Right lobe of liver (tissue), 4 donors: ENCODE results near the gene DNM3.

Experiments used
- CTCF ChIP-seq, 4 donors: fragments of 200-600 bp in 3 of 4; fragments of 450-650 bp in 1 of 4; IDR thresholded peaks; one replicate each; pipeline versions ENCODE4 v1.5.1 to v1.8.0; 2016 to 2022; ENCODE audit warnings: antibody characterized with exemption in 4 of 4, mild to moderate bottlenecking in 2 of 4
- POLR2A ChIP-seq: fragments of 450-650 bp; IDR thresholded peaks from one replicate; pipeline ENCODE4 v1.6.1; 2017; ENCODE audit warnings: antibody characterized with exemption, mild to moderate bottlenecking
- donor health status: DM: no; HTN: no; CAD: no.
- donor health status: DM: no; HTN: no; CAD: no.
- donor health status: DM: no; HTN: yes; CAD: no.

- TF ChIP-seq POLR2A (no peak), CTCF (IDR thresholded peaks at IDR 0.05) (no peak)
Measured at GRCh38 chr1:172400722-172401105, 559.4 kb downstream of the DNM3 start.
